ENCODE results near the gene STAC2.

DNA sequence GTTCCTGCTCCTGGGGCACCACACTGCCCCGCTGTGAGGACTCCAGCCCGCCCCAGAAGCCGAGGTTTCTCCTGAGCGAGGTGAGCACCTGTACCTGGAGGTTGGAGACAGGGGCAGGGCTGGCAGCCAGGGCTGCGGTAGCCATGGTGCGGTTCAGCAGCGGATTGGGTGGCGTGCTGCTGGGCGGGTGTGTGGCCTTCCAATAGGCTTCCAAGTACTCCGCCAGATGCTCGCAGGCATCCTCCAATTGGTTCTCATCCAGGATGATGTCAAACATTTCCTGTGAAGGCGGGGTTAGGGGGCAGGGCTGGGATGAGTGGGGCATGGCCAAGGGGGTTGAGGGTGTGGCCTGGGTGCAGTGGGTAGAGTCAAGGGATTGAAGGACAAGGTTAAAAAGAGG is 48.5 kb downstream of the STAC2 start:
- no peak for TF ChIP-seq POLR2AphosphoS5 (IDR thresholded peaks at IDR 0.05; ENCODE audit: low read depth, low read length)
- TF ChIP-seq, protein P1, sequence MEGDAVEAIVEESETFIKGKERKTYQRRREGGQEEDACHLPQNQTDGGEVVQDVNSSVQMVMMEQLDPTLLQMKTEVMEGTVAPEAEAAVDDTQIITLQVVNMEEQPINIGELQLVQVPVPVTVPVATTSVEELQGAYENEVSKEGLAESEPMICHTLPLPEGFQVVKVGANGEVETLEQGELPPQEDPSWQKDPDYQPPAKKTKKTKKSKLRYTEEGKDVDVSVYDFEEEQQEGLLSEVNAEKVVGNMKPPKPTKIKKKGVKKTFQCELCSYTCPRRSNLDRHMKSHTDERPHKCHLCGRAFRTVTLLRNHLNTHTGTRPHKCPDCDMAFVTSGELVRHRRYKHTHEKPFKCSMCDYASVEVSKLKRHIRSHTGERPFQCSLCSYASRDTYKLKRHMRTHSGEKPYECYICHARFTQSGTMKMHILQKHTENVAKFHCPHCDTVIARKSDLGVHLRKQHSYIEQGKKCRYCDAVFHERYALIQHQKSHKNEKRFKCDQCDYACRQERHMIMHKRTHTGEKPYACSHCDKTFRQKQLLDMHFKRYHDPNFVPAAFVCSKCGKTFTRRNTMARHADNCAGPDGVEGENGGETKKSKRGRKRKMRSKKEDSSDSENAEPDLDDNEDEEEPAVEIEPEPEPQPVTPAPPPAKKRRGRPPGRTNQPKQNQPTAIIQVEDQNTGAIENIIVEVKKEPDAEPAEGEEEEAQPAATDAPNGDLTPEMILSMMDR (IDR thresholded peaks at IDR 0.05) = no peak
- TF ChIP-seq, protein P2, sequence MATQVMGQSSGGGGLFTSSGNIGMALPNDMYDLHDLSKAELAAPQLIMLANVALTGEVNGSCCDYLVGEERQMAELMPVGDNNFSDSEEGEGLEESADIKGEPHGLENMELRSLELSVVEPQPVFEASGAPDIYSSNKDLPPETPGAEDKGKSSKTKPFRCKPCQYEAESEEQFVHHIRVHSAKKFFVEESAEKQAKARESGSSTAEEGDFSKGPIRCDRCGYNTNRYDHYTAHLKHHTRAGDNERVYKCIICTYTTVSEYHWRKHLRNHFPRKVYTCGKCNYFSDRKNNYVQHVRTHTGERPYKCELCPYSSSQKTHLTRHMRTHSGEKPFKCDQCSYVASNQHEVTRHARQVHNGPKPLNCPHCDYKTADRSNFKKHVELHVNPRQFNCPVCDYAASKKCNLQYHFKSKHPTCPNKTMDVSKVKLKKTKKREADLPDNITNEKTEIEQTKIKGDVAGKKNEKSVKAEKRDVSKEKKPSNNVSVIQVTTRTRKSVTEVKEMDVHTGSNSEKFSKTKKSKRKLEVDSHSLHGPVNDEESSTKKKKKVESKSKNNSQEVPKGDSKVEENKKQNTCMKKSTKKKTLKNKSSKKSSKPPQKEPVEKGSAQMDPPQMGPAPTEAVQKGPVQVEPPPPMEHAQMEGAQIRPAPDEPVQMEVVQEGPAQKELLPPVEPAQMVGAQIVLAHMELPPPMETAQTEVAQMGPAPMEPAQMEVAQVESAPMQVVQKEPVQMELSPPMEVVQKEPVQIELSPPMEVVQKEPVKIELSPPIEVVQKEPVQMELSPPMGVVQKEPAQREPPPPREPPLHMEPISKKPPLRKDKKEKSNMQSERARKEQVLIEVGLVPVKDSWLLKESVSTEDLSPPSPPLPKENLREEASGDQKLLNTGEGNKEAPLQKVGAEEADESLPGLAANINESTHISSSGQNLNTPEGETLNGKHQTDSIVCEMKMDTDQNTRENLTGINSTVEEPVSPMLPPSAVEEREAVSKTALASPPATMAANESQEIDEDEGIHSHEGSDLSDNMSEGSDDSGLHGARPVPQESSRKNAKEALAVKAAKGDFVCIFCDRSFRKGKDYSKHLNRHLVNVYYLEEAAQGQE (IDR thresholded peaks at IDR 0.05; ENCODE audit: insufficient read depth in 1 of 2, low read depth in 2 of 2, low read length in 1 of 2) = no peak
- TF ChIP-seq SIN3A (IDR thresholded peaks at IDR 0.05; ENCODE audit: borderline replicate concordance, insufficient read depth, low read depth, low read length) = no peak
